GM12878 (cell line): Measurements from ENCODE around the gene PAGE3. TPM values are rescaled to one million over a fixed set of nuclear protein-coding genes. Genes with fewer than 3 reads are reported as not detected.

Experiments used
- ATAC-seq: fragments of 200-7000 bp; cut with Tn5 transposase; 3 replicates; pipeline ENCODE4 v1.9.1; 2020; ENCODE audit warnings: mild to moderate bottlenecking, moderate library complexity
- BruUV-seq: library from RNA; stranded (reverse); fragments of 400-500 nt; replicated peaks from 2 replicates; lab custom pipeline; 2021; lab: Mats Ljungman, UMichigan
- CTCF ChIA-PET: fragments of 300-600 bp; sonication (Branson Sonifier 250); formaldehyde crosslinking; extraction: SDS; loops from one replicate; lab custom pipeline; 2021; ENCODE audit warnings: inconsistent platforms; lab: Yijun Ruan, JAX
- POLR2A ChIA-PET: fragments of 350-600 bp; formaldehyde crosslinking; extraction: SDS; loops from one replicate; lab custom pipeline; 2021; ENCODE audit warnings: inconsistent platforms; lab: Charles Lee
- RAD21 ChIA-PET: fragments of 300-600 bp; sonication (Branson Sonifier 250); formaldehyde crosslinking; loops from one replicate; lab custom pipeline; 2023; ENCODE audit warnings: antibody characterized with exemption; ENCODE audit not compliant: unreplicated experiment; lab: Charles Lee
- SMC1A ChIA-PET: fragments of 300-600 bp; sonication (Branson Sonifier 250); formaldehyde crosslinking; loops from one replicate; lab custom pipeline; 2023; ENCODE audit not compliant: unreplicated experiment, uncharacterized antibody; lab: Charles Lee
- DNase-seq: peaks from one replicate; pipeline ENCODE4 v3.0.0-alpha.2; 2011; ENCODE audit warnings: low read depth, low spot score
- FAIRE-seq: peaks from 3 replicates; lab custom pipeline; 2011; peaks lifted over from hg19 to GRCh38; lab: Jason Lieb, UNC
- H2AFZ ChIP-seq: 2 replicates; pipeline ENCODE4 v1.6.0; 2011; ENCODE audit warnings: low read depth, low read length, control low read depth; ENCODE audit not compliant: control insufficient read depth
- H3K27ac ChIP-seq: 2 replicates; pipeline ENCODE4 v1.5.1; 2011; ENCODE audit warnings: control low read depth; ENCODE audit not compliant: control insufficient read depth, insufficient read depth
- H3K27me3 ChIP-seq, 2 experiments: replicated peaks in 1 of 2; 2 replicates each; pipeline versions ENCODE4 v1.6.0 to v1.6.1; 2011; ENCODE audit warnings: low read length in 1 of 2; ENCODE audit not compliant: control insufficient read depth in 2 of 2, insufficient read depth in 2 of 2
- H3K36me3 ChIP-seq, 2 experiments: 2 replicates each; pipeline ENCODE4 v1.5.1; 2011; ENCODE audit warnings: low read length in 1 of 2; ENCODE audit not compliant: control insufficient read depth in 2 of 2, insufficient read depth in 2 of 2
- H3K4me1 ChIP-seq: 2 replicates; pipeline ENCODE4 v1.6.1; 2011; ENCODE audit warnings: mild to moderate bottlenecking, low read length, moderate library complexity, mixed read lengths; ENCODE audit not compliant: control insufficient read depth, insufficient read depth
- H3K4me2 ChIP-seq: 2 replicates; pipeline ENCODE4 v1.6.0; 2011; ENCODE audit warnings: control low read depth; ENCODE audit not compliant: control insufficient read depth, insufficient read depth
- H3K4me3 ChIP-seq: fragments of 200-600 bp; sonication (generic); 2 replicates; pipeline ENCODE4 v1.5.1; 2016
- H3K79me2 ChIP-seq: 2 replicates; pipeline ENCODE4 v1.6.0; 2011; ENCODE audit warnings: low read length; ENCODE audit not compliant: control insufficient read depth, insufficient read depth
- H3K9ac ChIP-seq: 2 replicates; pipeline ENCODE4 v1.8.0; 2011; ENCODE audit warnings: low read length, control low read depth, mixed read lengths; ENCODE audit not compliant: control insufficient read depth, insufficient read depth
- H3K9me3 ChIP-seq: replicated peaks from 3 replicates; pipeline ENCODE4 v1.5.1; 2011; ENCODE audit warnings: mild to moderate bottlenecking, low read length; ENCODE audit not compliant: control insufficient read depth, insufficient read depth
- H4K20me1 ChIP-seq: 2 replicates; pipeline ENCODE4 v1.6.0; 2011; ENCODE audit not compliant: control insufficient read depth, insufficient read depth
- CEBPB ChIP-seq, 2 experiments: fragments of 150-350 bp in 1 of 2; IDR thresholded peaks; 2 replicates each; pipeline ENCODE4 v1.6.1; 2012 to 2014; ENCODE audit warnings: low read depth in 2 of 2, low read length in 2 of 2, borderline replicate concordance in 1 of 2, inconsistent platforms in 1 of 2
- CREB1 ChIP-seq: IDR thresholded peaks from 2 replicates; pipeline ENCODE4 v1.6.1; 2012; ENCODE audit warnings: low read depth, mild to moderate bottlenecking, inconsistent platforms
- MEF2A ChIP-seq: IDR thresholded peaks from 2 replicates; pipeline ENCODE4 v1.6.1; 2011; ENCODE audit warnings: low read depth, mild to moderate bottlenecking, low read length, moderate library complexity; ENCODE audit not compliant: insufficient read depth
- NR2C2 ChIP-seq: IDR thresholded peaks from 2 replicates; pipeline ENCODE4 v1.6.1; 2011; ENCODE audit warnings: borderline replicate concordance, low read depth; ENCODE audit not compliant: control insufficient read depth, insufficient read length
- PML ChIP-seq: IDR thresholded peaks from 2 replicates; pipeline ENCODE4 v1.6.1; 2012; ENCODE audit warnings: low read length, inconsistent platforms
- SPI1 ChIP-seq: IDR thresholded peaks from 2 replicates; pipeline ENCODE4 v1.6.1; 2011; ENCODE audit warnings: low read depth, mild to moderate bottlenecking, low read length, moderate library complexity, borderline replicate concordance; ENCODE audit not compliant: insufficient read depth
- SREBF1 ChIP-seq: IDR thresholded peaks from 2 replicates; pipeline ENCODE4 v1.6.1; 2012; ENCODE audit warnings: mild to moderate bottlenecking, low read length
- ZSCAN29 ChIP-seq: fragments of 450-650 bp; IDR thresholded peaks from 2 replicates; pipeline ENCODE4 v1.6.1; 2017; ENCODE audit warnings: mild to moderate bottlenecking, moderate library complexity
- ZZZ3 ChIP-seq: IDR thresholded peaks from 2 replicates; pipeline ENCODE4 v1.6.1; 2011; ENCODE audit warnings: low read depth; ENCODE audit not compliant: control insufficient read depth, insufficient read length
- WGBS: methylation state at CpG from one replicate; pipeline ENCODE4 v1.1.6; 2016; ENCODE audit warnings: low lambda C conversion rate; ENCODE audit not compliant: insufficient replicate concordance, insufficient coverage; ENCODE audit errors: missing lambda C conversion rate; 5-methylcytosine and 5-hydroxymethylcytosine counted together
- in situ Hi-C: fragments of 300-500 bp; cut with MboI; formaldehyde crosslinking; loops from 9 replicates; pipeline ENCODE4 v1.14.3; 2018; ENCODE audit warnings: mixed read lengths
- intact Hi-C: fragments of 100-400 bp; cut with micrococcal nuclease; formaldehyde crosslinking; loops from one replicate; pipeline ENCODE4 v1.14.2; 2022; ENCODE audit not compliant: unreplicated experiment
- polyA plus RNA-seq, 11 experiments: library from polyadenylated mRNA; depleted of rRNA in 4 of 11; unstranded in 6 of 11; stranded (reverse) in 5 of 11; fragments of >200 nt; fragmentation: Nextera tagmentation in 4 of 11; fragmentation: Illumina TruSeq in 1 of 11; extraction: Ambion mirVana in 4 of 11; extraction: Trizol in 1 of 11; gene quantifications; 1 replicate in 1 of 11; 2 replicates in 10 of 11; pipeline versions ENCODE4 v1.2.1 to v1.2.3, GENCODE V29; 2011 to 2016; ENCODE audit warnings: inconsistent platforms in 2 of 11, missing spikeins in 2 of 11, low read depth in 1 of 11
- total RNA-seq, 4 experiments: library from RNA; depleted of rRNA in 3 of 4; stranded (reverse); fragments of >200 nt in 3 of 4; fragmentation: Illumina TruSeq in 1 of 4; extraction: Trizol in 1 of 4; gene quantifications; 2 replicates each; pipeline versions ENCODE4 v1.2.1 to v1.2.3, GENCODE V29; 2013 to 2021
- TF ChIP-seq, protein P1 (sequence below): fragments of 450-650 bp; IDR thresholded peaks from 2 replicates; pipeline ENCODE4 v1.6.1; 2016; ENCODE audit warnings: mild to moderate bottlenecking
- TF ChIP-seq, protein P2 (sequence below): fragments of 450-650 bp; IDR thresholded peaks from 2 replicates; pipeline ENCODE4 v1.6.1; 2014; ENCODE audit warnings: mild to moderate bottlenecking

Gene PAGE3
- total and polyA plus RNA-seq, 10 of the 15 experiments (the other 5 are each of a cell fraction or from before 2014, with no cell fraction given): not detected

DNA sequence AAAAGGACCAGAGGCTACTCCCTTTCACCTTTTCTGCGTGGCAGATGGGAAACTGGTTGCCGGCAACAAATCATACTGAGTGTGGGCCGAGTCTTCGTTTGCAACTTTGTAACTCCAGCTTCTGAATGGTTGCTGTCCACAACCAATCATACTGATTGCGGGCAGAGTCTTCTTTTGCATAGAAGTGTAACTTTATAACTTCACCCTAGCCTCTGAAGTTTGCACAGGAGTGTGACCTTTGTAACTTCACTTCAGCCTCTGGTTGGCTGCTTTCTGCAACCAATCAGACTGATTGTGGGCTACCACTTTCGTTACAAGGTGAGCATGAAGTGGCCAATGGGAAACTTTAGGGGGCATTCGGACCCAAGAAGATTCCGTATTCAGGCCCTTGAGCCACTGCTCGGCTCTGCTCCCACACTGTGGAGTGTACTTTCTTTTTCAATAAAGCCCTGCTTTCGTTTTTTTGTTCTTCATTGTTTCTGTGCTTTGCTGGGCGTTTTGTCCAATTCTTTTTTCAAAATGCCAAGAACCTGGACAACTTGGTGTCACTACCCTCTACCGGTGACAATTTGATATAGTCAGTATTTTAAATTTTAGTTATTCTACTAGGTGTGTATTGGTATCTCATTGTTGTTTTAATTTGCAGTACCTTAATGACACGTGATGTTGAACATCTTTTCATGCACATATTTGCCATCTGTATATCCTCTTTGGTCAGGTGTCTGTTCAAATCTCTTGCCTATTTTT, 53.6 kb downstream of the PAGE3 start:
- Histone ChIP-seq H3K79me2 (no peaks in the 10 kb centered on the region), H3K4me2 (no peak overlapping the region), H4K20me1 (no peaks in the 10 kb centered on the region), H3K27me3 (no peaks in the 10 kb centered on the region), H3K9me3 (no peaks in the 10 kb centered on the region), H3K4me1 (no peaks in the 10 kb centered on the region), H3K9ac (no peak overlapping the region), H3K4me3 (no peak overlapping the region), H3K27ac (no peak overlapping the region), H2AFZ (peak overlapping the region; percentile 12; the same call in 1 of the 2 replicates), H3K36me3 (no peaks in the 10 kb centered on the region)
- DNase-seq (no peak), FAIRE-seq (no peak), ATAC-seq (no peak)
- BruUV-seq: no TSS peak
- intact Hi-C loops (no loop called here), in situ Hi-C loops (no loop called here)
- ChIA-PET SMC1A (no interaction called here), CTCF (no interaction called here), RAD21 (no interaction called here), POLR2A (no interaction called here)
- no peak for TF ChIP-seq PML
- TF ChIP-seq SREBF1: no peak
- TF ChIP-seq CREB1: no peak
- TF ChIP-seq, protein P1, sequence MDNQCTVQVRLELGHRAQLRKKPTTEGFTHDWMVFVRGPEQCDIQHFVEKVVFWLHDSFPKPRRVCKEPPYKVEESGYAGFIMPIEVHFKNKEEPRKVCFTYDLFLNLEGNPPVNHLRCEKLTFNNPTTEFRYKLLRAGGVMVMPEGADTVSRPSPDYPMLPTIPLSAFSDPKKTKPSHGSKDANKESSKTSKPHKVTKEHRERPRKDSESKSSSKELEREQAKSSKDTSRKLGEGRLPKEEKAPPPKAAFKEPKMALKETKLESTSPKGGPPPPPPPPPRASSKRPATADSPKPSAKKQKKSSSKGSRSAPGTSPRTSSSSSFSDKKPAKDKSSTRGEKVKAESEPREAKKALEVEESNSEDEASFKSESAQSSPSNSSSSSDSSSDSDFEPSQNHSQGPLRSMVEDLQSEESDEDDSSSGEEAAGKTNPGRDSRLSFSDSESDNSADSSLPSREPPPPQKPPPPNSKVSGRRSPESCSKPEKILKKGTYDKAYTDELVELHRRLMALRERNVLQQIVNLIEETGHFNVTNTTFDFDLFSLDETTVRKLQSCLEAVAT: no peak
- no peak for TF ChIP-seq ZZZ3
- no peak for TF ChIP-seq SPI1
- TF ChIP-seq, protein P2, sequence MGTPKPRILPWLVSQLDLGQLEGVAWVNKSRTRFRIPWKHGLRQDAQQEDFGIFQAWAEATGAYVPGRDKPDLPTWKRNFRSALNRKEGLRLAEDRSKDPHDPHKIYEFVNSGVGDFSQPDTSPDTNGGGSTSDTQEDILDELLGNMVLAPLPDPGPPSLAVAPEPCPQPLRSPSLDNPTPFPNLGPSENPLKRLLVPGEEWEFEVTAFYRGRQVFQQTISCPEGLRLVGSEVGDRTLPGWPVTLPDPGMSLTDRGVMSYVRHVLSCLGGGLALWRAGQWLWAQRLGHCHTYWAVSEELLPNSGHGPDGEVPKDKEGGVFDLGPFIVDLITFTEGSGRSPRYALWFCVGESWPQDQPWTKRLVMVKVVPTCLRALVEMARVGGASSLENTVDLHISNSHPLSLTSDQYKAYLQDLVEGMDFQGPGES: no peak
- no peak for TF ChIP-seq ZSCAN29
- TF ChIP-seq CEBPB (IDR thresholded peaks at IDR 0.05; ENCODE audit: borderline replicate concordance in 1 of 2, low read depth in 2 of 2, low read length in 2 of 2): no peak
- TF ChIP-seq NR2C2: no peak
- TF ChIP-seq MEF2A: no peak
- 44% methylated on average over 13 of the region's 13 CpGs for WGBS

Other genes starting within 250 kb of the PAGE3 start
- gene ALAS2, start 233.9 kb downstream of the PAGE3 start, total RNA-seq (2014; rRNA removed): not detected in 2 replicates
- gene ALAS2, start 233.9 kb downstream of the PAGE3 start, total RNA-seq (2014; rRNA removed; fragmentation: Illumina TruSeq; extraction: Trizol): not detected in 2 replicates
- gene ALAS2, start 233.9 kb downstream of the PAGE3 start, total RNA-seq (2021): not detected in 2 replicates
- not detected in 2 replicates for gene ALAS2, start 233.9 kb downstream of the PAGE3 start, polyA plus RNA-seq (2011; rRNA removed)
- gene ALAS2, start 233.9 kb downstream of the PAGE3 start, polyA plus RNA-seq (2014; fragmentation: Illumina TruSeq; extraction: Trizol): not detected in 2 replicates
- gene ALAS2, start 233.9 kb downstream of the PAGE3 start, polyA plus RNA-seq (2014; fragmentation: Nextera tagmentation; extraction: Ambion mirVana): not detected
- gene ALAS2, start 233.9 kb downstream of the PAGE3 start, polyA plus RNA-seq (2014; rRNA removed): not detected in 2 replicates
- not detected for gene ALAS2, start 233.9 kb downstream of the PAGE3 start, polyA plus RNA-seq (2016; fragmentation: Nextera tagmentation; extraction: Ambion mirVana)
- gene PAGE2B, start 189.9 kb downstream of the PAGE3 start, total RNA-seq (2014; rRNA removed): not detected in 2 replicates
- gene PAGE2B, start 189.9 kb downstream of the PAGE3 start, total RNA-seq (2014; rRNA removed; fragmentation: Illumina TruSeq; extraction: Trizol): not detected in 2 replicates
- gene PAGE2B, start 189.9 kb downstream of the PAGE3 start, total RNA-seq (2021): not detected in 2 replicates
- 0.65 and 0.94 TPM in 2 replicates for gene PAGE2B, start 189.9 kb downstream of the PAGE3 start, polyA plus RNA-seq (2011; rRNA removed)
- not detected in 2 replicates for gene PAGE2B, start 189.9 kb downstream of the PAGE3 start, polyA plus RNA-seq (2014; fragmentation: Illumina TruSeq; extraction: Trizol)
- gene PAGE2B, start 189.9 kb downstream of the PAGE3 start, polyA plus RNA-seq (2014; fragmentation: Nextera tagmentation; extraction: Ambion mirVana): under 1 TPM in 1 of 2 experiments, not detected in 1; 0.22 TPM
- 0.32 TPM in 1 of 2 replicates, not detected in the other for gene PAGE2B, start 189.9 kb downstream of the PAGE3 start, polyA plus RNA-seq (2014; rRNA removed)
- gene PAGE2B, start 189.9 kb downstream of the PAGE3 start, polyA plus RNA-seq (2016; fragmentation: Nextera tagmentation; extraction: Ambion mirVana): not detected
- not detected in 2 replicates for gene PAGE2, start 175.9 kb downstream of the PAGE3 start, total RNA-seq (2014; rRNA removed)
- gene PAGE2, start 175.9 kb downstream of the PAGE3 start, total RNA-seq (2014; rRNA removed; fragmentation: Illumina TruSeq; extraction: Trizol): not detected in 2 replicates
- not detected in 2 replicates for gene PAGE2, start 175.9 kb downstream of the PAGE3 start, total RNA-seq (2021)
- 0.81 and 0.85 TPM in 2 replicates for gene PAGE2, start 175.9 kb downstream of the PAGE3 start, polyA plus RNA-seq (2011; rRNA removed)
- not detected in 2 replicates for gene PAGE2, start 175.9 kb downstream of the PAGE3 start, polyA plus RNA-seq (2014; fragmentation: Illumina TruSeq; extraction: Trizol)
- not detected for gene PAGE2, start 175.9 kb downstream of the PAGE3 start, polyA plus RNA-seq (2014; fragmentation: Nextera tagmentation; extraction: Ambion mirVana)
- not detected in 2 replicates for gene PAGE2, start 175.9 kb downstream of the PAGE3 start, polyA plus RNA-seq (2014; rRNA removed)
- gene PAGE2, start 175.9 kb downstream of the PAGE3 start, polyA plus RNA-seq (2016; fragmentation: Nextera tagmentation; extraction: Ambion mirVana): not detected
- not detected in 2 replicates for gene PAGE5, start 44.6 kb downstream of the PAGE3 start, total RNA-seq (2014; rRNA removed)
- gene PAGE5, start 44.6 kb downstream of the PAGE3 start, total RNA-seq (2014; rRNA removed; fragmentation: Illumina TruSeq; extraction: Trizol): 0.45 TPM in 1 of 2 replicates, not detected in the other
- not detected in 2 replicates for gene PAGE5, start 44.6 kb downstream of the PAGE3 start, total RNA-seq (2021)
- 3.7 and 4.2 TPM in 2 replicates for gene PAGE5, start 44.6 kb downstream of the PAGE3 start, polyA plus RNA-seq (2011; rRNA removed)
- gene PAGE5, start 44.6 kb downstream of the PAGE3 start, polyA plus RNA-seq (2014; fragmentation: Illumina TruSeq; extraction: Trizol): not detected in 2 replicates
- gene PAGE5, start 44.6 kb downstream of the PAGE3 start, polyA plus RNA-seq (2014; fragmentation: Nextera tagmentation; extraction: Ambion mirVana): under 1 TPM; 0.23 to 0.49 TPM
- not detected in 2 replicates for gene PAGE5, start 44.6 kb downstream of the PAGE3 start, polyA plus RNA-seq (2014; rRNA removed)
- not detected for gene PAGE5, start 44.6 kb downstream of the PAGE3 start, polyA plus RNA-seq (2016; fragmentation: Nextera tagmentation; extraction: Ambion mirVana)
- gene MAGEH1, start 187.2 kb upstream of the PAGE3 start, total RNA-seq (2014; rRNA removed): 20.6 and 21.9 TPM in 2 replicates
- gene MAGEH1, start 187.2 kb upstream of the PAGE3 start, total RNA-seq (2014; rRNA removed; fragmentation: Illumina TruSeq; extraction: Trizol): 17.0 and 18.6 TPM in 2 replicates
- gene MAGEH1, start 187.2 kb upstream of the PAGE3 start, total RNA-seq (2021): 13.1 and 13.2 TPM in 2 replicates
- 18.0 and 20.6 TPM in 2 replicates for gene MAGEH1, start 187.2 kb upstream of the PAGE3 start, polyA plus RNA-seq (2011; rRNA removed)
- gene MAGEH1, start 187.2 kb upstream of the PAGE3 start, polyA plus RNA-seq (2014; fragmentation: Illumina TruSeq; extraction: Trizol): 13.2 and 16.4 TPM in 2 replicates
- 1 to 10 TPM; 8.7 to 9.1 TPM for gene MAGEH1, start 187.2 kb upstream of the PAGE3 start, polyA plus RNA-seq (2014; fragmentation: Nextera tagmentation; extraction: Ambion mirVana)
- gene MAGEH1, start 187.2 kb upstream of the PAGE3 start, polyA plus RNA-seq (2014; rRNA removed): 20.9 and 23.7 TPM in 2 replicates
- gene MAGEH1, start 187.2 kb upstream of the PAGE3 start, polyA plus RNA-seq (2016; fragmentation: Nextera tagmentation; extraction: Ambion mirVana): 10 to 100 TPM; 24.0 to 25.2 TPM
- 1.3 and 1.6 TPM in 2 replicates for gene USP51, start 224.9 kb upstream of the PAGE3 start, total RNA-seq (2014; rRNA removed)
- gene USP51, start 224.9 kb upstream of the PAGE3 start, total RNA-seq (2014; rRNA removed; fragmentation: Illumina TruSeq; extraction: Trizol): 1.3 and 1.6 TPM in 2 replicates
- 1.5 and 1.6 TPM in 2 replicates for gene USP51, start 224.9 kb upstream of the PAGE3 start, total RNA-seq (2021)
- gene USP51, start 224.9 kb upstream of the PAGE3 start, polyA plus RNA-seq (2011; rRNA removed): 1.1 and 1.7 TPM in 2 replicates
- 1.5 and 2.1 TPM in 2 replicates for gene USP51, start 224.9 kb upstream of the PAGE3 start, polyA plus RNA-seq (2014; fragmentation: Illumina TruSeq; extraction: Trizol)
- gene USP51, start 224.9 kb upstream of the PAGE3 start, polyA plus RNA-seq (2014; fragmentation: Nextera tagmentation; extraction: Ambion mirVana): under 1 TPM; 0.52 to 0.73 TPM
- 0.82 and 1.1 TPM in 2 replicates for gene USP51, start 224.9 kb upstream of the PAGE3 start, polyA plus RNA-seq (2014; rRNA removed)
- gene USP51, start 224.9 kb upstream of the PAGE3 start, polyA plus RNA-seq (2016; fragmentation: Nextera tagmentation; extraction: Ambion mirVana): under 1 TPM; 0.58 to 0.89 TPM